Dedifferentiated amniotic fluid mesenchymal stem cell (primary cell): ENCODE data around the gene CPLANE2.
A peak's percentile ranks its signal among the peaks of the same experiment; 100 is the strongest.
"Not testable (repeated sequence)": the region's sequence is repeated elsewhere in the genome, so short reads cannot be mapped to it uniquely, and the experiment has no call there.

Experiments used
- DNase-seq: peaks from one replicate; pipeline ENCODE4 v3.0.0-alpha.2; 2016; ENCODE audit errors: extremely low spot score

Gene CPLANE2, protein sequence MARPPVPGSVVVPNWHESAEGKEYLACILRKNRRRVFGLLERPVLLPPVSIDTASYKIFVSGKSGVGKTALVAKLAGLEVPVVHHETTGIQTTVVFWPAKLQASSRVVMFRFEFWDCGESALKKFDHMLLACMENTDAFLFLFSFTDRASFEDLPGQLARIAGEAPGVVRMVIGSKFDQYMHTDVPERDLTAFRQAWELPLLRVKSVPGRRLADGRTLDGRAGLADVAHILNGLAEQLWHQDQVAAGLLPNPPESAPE

DNA sequence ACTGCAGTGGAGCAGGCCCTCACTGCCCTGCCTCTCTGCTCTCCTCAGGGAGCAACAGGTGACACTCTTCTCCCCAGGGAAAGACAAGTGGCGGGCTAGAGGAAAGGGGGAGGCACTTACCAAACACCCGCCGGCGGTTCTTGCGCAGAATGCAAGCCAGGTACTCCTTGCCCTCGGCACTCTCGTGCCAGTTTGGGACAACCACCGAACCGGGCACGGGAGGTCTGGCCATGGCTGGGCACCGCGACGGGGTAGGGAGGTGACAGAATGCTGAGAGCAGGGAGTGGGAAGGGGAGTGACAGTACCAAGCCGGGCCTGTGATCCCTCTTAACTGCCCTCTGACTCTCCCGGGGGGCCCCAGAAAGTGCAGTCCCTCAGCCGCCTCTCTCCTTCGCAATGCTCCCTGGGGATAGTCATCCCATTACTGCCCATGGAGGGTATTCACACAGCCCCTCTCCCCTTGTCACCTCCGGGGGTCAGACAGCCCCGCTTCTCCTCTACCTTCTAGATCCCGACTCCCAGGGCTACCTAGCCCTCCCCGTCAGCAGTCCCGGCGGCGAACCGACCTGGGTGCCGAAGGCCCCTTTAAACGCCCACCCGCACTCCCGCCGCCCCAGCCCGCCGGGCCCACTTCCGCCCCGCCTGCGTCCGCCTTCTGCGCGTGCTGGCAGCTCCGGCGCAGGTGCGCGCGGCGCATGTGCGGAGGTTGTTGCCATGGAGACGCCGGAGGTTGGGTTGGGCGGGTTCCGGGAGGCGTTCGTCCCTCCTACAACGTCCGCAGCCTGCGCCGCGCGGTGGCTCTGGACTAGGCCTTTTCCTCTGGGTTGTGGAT lies at the start of gene CPLANE2:
Gene CPLANE2 (minus strand): TSS at position 673 of the 832 bp plus-strand sequence. CDS start 441 bp downstream, at position 232.
- peak; percentile 86 for DNase-seq

DNA sequence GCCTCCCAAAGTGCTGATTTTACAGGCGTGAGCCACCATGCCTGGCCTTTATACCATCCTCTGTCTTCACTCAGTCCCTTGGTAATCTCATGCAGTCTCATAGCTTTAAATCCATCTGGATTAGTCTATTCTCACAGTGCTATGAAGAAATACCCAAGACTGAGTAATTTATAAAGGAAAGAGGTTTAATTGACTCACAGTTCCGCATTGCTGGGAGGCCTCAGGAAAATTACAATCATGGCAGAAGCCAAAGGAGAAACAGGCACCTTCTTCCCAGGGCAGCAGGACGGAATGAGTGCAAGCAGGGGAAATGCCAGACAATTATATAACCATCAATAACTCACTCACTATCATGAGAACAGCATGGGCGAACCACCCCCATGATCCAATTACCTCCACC lies 49.1 kb upstream of the CPLANE2 start:
- no peak for DNase-seq

DNA sequence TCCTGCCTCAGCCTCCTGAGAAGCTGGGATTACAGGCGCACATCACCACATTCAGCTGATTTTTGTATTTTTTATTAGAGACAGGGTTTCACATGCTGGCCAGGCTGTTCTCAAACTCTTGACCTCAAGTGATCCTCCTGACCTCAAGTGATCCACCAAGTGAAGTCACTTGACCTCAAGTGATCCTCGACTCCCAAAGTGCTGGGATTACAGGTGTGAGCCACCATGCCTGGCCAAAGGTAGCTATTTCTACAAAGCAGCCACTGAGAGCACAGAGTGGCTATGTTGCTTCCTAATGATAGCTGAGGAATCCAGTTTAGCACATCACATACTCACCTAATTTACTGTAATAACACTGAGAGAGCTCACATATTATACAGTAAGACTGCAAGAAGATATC lies 44.8 kb upstream of the CPLANE2 start:
- DNase-seq, result no peak

DNA sequence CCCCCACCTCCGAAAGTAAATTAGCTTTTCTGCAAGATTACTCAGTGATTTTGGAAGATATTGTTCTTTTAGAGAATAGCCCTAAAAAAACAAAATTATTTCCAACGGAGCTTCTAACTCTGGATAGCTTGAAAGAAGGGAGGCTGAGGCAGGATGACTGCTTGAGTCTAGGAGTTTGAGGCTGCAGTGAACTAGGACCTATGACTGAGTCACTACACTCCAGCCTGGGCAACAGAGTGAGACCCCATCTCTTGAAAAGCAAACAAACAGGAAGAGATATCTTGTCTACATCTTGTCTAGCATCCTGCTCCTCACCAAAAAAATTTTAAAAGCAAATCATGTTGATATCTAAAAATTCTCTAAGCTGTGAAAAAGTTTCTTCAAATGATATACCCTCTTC lies 42.2 kb upstream of the CPLANE2 start:
- no peak for DNase-seq

DNA sequence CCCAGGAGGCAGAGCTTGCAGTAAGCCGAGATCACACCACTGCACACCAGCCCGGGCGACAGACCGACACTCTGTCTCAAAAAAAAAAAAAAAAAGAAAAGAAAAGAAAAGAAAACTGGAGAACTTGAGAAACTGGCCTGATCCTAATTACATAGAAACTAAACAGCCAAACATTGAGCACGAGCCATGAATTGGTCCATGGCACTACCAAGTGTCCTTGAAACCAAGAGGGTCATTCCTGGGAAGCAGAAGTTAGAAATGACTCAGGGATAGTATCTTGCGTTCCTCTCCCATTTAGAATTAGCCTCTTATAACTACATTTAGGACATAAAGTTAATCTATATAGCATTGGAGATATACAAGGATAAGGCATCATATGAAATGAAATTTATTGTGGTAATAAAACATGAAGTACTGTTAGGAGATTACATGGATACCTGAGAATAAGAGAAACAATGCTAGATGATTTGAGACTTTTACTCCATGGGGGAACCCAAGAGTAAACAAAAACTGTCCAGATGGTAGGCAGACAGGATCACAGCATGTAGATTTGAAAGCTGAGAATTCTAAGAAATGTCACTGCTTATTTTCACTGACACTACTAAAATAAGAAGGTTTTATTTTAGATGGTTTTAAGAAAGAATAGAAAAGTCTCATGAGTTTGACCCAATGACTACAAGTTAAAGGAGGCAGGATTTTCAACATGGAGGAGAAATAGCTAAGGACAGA lies 39.5 kb upstream of the CPLANE2 start:
- DNase-seq, result no peak

DNA sequence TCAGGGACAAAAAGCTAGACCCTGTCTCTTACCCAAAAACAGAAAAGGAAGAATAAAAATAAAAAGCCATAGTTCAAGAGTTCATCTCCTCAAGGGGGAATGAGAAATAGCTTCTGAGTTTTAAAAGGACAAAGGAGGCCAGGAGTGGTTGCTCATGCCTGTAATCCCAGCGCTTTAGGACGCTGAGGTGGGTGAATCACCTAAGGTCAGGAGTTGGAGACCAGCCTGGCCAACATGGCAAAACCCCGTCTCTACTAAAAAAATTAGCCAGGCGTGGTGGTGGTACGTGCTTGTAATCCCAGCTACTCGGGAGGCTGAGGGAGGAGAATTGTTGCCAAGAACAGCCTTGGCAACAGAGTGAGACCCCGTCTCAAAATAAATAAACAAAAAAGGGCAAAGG lies 38.6 kb upstream of the CPLANE2 start:
- no peak for DNase-seq

DNA sequence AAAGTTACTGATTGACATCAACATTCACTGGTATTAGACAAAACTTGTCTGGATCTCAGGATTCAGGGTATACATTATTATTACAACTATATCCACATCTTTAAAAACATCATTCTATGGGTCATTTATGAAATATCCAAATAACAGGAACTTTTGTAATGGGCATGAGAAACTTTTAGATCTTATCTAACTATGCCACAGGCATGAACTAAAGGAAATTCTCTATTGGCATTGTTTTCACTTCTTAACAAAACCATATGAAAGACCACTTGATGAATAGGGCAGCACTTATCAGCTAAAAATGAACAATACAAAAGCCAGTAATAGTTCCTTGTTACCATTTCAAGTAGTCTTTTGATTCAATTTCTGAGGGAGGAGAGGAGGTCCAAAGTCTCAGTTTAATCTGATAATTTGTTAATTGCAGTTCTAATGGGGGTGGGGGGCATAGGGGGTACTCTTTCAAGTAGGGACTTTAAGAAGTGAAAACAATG lies 30.8 kb upstream of the CPLANE2 start:
- no peak for DNase-seq

DNA sequence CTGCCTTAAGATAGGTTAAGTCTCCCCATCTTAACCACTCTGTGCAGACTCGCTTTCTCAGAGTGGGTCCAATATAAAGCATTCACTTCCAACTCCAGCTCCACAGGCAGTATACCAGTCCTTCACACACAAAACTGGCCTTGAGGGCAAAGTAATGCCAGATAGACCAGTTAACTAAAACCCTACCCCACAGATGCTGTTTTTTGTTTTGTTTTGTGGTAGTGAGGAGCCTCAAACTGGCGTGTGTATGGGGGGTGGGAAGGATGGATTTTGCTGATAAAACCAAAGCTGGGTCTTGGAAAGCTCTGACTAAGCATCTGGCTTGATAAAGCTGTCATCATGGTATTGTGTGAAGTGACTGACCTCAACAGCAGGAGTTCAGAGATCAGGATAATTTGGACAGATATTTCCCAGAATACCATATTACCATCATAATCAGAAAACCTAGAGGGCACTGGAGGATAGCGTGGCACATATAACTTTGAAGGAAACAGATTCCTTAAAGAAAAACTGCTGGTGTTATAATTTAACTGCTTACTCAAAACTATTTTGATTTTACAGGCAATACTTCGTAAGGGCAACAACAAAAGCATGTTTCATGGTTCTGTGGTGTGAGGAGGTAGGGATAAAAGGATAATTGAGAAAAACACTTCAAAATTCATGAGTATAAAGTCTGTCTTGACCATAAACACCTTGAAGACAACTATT lies 29.6 kb upstream of the CPLANE2 start:
- no peak for DNase-seq

DNA sequence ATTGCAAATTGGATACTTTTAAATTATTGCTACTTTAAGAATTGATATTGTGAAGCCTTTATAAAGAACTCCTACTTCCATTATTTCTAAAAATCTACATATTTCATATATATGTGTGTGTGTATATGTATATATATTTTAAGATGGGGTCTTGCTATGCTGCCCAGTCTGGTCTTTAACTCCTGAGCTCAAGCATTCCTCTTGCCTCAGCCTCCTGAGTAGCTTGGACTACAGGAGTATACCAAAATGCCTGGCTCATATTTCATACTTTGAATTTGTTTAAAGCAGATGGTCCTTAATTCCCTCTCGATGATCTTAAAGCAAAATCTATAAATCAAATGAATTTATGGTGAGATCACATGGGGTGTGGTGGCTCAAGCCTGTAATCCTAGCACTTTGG lies 25.1 kb upstream of the CPLANE2 start:
- no peak for DNase-seq

DNA sequence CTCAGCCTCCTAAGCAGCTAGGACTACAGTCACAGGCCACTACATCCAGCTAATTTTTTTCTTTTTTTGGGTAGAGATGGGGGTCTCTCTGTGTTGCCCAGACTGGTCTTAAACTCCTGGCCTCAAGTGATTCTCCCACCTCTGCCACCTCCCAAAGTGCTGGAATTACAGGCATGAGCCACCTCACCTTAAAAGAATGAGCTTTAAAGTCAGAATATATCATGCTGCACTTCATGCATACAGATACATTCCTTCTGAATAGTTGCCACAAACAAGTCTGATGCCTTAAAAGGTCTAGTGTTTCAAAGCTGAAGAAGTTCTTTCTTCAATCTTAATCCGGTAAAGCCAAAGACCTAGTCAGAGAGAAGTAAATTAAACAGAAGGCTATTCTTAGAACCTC lies 23.8 kb upstream of the CPLANE2 start:
- no peak for DNase-seq

DNA sequence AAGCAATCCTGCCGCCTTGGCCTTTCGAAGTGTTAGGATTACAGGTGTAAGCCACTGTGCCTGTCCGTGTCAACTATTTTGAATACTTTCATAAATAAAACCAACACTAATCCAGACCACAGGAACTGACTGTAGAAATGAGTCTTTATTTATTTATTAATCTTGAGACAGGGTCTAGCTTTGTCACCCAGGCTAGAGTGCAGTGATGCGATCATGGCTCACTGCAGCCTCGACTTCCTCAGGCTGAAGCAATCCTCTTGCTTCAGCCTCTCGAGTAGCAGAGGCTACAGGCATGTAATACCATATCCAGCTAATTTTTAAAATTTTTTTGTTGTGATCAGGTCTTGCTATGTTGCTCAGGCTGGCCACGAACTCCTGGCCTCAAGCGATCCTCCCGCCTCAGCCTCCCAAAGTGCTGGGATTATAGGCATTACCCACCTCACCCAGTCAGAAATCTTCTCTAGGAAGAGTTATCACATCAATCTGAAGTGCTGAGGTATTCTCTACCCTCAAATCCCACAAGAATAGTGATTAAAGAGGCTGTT lies 21.7 kb upstream of the CPLANE2 start:
- DNase-seq, result no peak

DNA sequence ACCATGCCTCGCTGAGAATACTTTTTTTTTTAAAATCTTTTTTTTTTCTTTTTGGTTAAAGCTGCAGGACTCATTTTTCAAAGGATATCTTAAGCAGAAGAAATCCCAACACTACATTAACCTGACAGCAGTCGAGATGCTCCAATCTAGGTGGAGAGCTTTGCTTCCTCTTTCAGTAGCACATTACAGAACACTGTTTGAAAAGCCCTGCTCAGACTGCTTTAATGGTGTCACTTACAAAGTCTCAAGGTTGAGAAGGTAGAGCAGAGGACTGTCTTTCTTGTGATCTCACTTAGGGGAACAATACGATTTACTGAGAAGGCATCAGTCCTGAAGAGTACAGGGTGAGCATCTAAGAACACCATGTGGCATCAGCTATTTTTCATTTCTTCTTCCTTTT lies 21.0 kb upstream of the CPLANE2 start:
- DNase-seq, result no peak

DNA sequence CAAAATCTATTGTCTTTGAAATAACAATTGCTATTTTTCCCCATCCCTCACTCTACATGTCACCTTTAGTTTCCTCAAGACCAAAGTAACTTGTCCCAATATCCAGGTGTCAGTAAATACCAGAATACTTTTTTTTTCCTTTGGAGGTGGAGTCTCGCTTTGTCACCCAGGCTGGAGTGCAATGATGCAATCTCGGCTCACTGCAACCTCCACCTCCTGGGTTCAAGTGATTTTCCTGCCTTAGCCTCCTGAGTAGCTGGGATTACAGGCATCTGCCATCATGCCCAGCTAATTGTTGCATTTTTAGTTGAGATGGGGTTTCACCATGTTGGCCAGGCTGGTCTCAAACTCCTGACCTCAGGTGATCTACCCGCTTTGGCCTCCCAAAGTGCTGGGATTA lies 20.6 kb upstream of the CPLANE2 start:
- not testable (repeated sequence) for DNase-seq

DNA sequence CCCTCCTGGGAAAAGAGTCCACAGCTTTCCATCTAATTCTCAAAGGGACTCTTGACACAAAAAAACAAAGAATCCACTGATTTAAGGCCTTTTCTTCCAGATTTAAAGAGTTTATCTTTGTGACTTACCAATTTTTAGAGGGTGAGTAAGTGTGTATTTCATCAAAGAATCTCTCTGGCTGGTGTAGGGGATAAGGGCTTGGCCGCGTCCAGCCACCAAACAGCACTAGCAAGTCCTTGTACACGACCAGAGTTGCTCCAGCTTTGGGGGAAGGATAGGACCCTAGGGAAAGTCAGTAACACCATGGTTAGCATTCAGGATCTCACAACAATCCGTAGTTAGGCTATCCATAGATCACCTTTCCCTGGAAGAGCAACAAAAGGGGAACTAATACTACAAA lies 19.5 kb upstream of the CPLANE2 start:
- DNase-seq, result no peak

DNA sequence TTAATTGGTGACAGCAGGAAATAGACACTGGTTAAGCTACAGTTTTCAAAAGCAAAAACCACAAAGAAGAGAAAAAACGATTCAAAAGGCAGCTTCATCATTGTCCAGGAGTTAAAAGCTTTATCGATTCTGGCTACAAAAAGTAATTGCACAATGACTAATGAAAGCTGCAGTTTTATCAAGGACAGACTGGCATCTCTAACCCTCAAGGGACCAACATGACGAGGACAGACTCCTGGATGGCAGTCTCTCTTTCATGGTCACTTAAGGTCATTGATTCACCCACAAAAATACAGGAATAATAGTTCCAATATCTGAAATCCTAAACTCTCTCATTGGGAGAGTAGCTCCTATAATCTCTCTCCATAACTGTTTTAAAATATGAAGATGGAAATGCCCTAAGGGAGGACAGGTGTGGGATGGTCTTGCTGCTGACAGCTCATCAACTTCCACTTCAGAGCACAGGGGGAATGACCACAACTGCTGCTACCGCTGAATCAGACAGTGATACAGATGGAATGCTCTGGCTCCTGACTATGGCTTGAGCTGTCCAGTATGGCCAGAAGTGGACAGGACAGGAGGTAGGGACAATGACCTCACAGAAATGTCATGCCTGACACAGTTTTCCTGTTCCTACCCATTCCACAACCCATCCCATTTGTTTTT lies 17.4 kb upstream of the CPLANE2 start:
- DNase-seq, result no peak

DNA sequence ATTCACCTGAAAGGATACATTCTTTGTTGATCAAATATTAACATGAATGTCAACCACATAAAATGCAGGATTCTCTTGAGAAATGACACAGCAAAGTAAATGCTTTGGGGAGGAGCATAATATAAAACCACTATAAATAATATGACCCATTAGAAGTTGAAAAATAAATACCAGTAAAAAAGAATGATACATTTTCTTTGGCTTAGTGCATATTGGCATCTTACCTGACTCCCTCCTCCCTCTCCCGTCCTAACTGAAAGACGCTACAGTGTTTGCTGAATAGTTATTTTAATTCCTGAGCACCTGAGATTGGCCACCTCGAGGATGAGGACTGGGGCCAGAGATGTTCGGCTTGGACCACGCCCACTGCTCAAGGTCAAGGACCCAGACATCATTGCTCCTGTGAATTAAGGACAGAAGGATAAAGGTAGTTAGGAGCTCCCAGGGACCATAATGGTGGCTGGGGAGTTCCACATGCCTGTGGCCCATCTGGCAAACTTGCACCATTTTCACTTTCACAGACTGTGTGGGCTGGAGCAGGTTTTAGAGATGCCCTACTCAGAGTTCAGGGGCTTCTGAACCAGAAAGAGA lies 16.4 kb upstream of the CPLANE2 start:
- no peak for DNase-seq

DNA sequence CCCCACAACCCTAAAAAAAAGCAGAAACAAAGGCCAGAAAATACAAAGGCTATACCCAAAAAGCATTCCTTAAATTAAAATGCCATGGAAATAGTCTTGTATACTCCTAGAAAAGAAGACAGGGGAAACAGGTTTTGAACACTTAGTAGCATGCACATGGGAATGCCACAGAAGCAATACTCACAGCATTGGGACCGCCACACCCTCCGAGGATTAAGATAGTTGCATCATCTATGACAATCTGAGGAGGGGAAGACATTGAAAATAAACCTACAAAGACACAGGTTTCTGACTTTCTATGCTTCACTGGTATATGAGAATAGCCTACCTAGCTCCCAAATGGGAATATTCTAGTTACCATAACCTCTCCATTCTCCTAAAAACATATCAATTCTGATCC lies 15.9 kb upstream of the CPLANE2 start:
- no peak for DNase-seq

DNA sequence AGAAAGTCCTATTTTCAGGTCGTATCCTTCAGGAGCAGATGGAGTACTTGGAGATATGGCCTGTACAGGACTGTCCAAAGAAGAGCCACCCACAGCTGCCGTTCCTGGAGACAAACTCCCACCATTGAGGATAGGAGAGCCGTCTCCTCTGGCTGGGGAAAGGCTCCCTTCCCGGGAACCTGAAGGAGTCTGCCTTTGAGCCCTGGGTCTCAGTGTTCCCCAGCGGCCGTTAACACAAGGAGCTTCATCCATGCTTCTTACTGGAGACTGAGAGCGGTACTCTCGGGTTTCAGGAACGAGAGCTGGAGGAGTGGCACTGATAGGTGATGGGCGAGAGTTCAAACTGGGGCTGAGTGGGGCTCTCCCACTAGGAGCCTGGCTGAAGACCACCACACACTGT lies 14.4 kb upstream of the CPLANE2 start:
- DNase-seq, result no peak

DNA sequence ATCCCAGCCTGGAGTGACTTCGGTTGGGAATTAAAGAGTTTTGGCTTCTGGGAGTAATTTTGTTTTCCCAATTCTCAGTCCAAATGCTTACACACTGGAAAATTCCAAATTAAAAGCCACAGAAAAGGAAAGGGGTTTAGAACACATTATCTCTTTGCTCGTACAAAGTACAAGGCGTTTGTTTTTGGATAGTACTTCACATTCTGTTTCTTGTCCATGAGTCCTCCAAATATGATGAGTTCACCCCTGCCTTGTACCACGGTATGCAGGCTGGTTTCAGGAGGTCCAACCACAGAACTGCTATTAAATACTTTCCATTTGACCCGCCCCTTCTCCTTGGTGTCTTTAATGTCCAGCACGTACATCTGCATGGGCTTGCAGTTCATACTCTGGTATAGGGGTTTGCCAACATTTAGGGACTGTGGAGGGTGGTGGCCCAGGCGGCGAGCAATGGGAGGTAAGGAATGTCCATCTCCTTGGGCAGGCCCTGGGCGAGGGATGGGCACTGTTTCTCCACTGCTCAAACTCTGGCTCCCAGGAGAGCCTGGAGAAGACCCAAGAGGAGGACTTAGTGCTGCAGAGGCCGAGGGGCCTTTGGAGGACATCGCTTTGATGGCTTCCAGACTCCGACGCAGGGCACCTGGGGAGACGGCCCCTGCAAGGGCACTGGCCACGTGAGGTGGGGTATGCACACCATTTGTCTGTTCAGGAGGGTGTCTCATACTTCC lies 13.7 kb upstream of the CPLANE2 start:
- DNase-seq, result no peak
